22Rv1 (cell line): ENCODE data around the gene TGFB2.

Source experiments
- CTCF ChIP-seq: fragments of 450-650 bp; IDR thresholded peaks from 2 replicates; pipeline ENCODE4 v1.5.1; 2017; ENCODE audit warnings: mild to moderate bottlenecking
- ZFX ChIP-seq: fragments of 450-650 bp; IDR thresholded peaks from 2 replicates; pipeline ENCODE4 v1.6.1; 2017; ENCODE audit warnings: antibody characterized with exemption, borderline replicate concordance

GRCh38 chr1:218323568-218324225 lies 21.4 kb upstream of the TGFB2 start:
- TF ChIP-seq CTCF (no peak), ZFX (no peak)
